H1 (cell line): ENCODE results near the gene KCTD16. TPM values are rescaled to one million over a fixed set of nuclear protein-coding genes. Genes with fewer than 3 reads are reported as not detected.

Experiments
- CTCF ChIA-PET: fragments of 300-600 bp; sonication (Branson Sonifier 250); formaldehyde crosslinking; loops from one replicate; lab custom pipeline; 2021; ENCODE audit not compliant: partially characterized antibody; lab: Charles Lee
- POLR2A ChIA-PET: fragments of 300-600 bp; sonication (Branson Sonifier 250); formaldehyde crosslinking; loops from one replicate; lab custom pipeline; 2021; ENCODE audit warnings: inconsistent platforms; ENCODE audit not compliant: partially characterized antibody; lab: Charles Lee
- DNase-seq, 2 experiments: peaks; one replicate each; pipeline versions ENCODE4 v3.0.0 to v3.0.0-alpha.2; 2010 to 2022; ENCODE audit warnings: low spot score in 2 of 2, low read depth in 1 of 2, mixed read lengths in 1 of 2
- FAIRE-seq: peaks from 2 replicates; lab custom pipeline; 2011; peaks lifted over from hg19 to GRCh38; lab: Jason Lieb, UNC
- H2AFZ ChIP-seq: 2 replicates; pipeline ENCODE4 v1.8.1; 2012; ENCODE audit warnings: low read length, inconsistent platforms
- H2AK5ac ChIP-seq: 2 replicates; pipeline ENCODE4 v1.6.1; 2013; ENCODE audit warnings: low read depth, low read length
- H2BK120ac ChIP-seq: replicated peaks from 2 replicates; pipeline ENCODE3; 2013; ENCODE audit warnings: low read depth, low read length, inconsistent platforms
- H2BK12ac ChIP-seq: 2 replicates; pipeline ENCODE4 v1.6.1; 2013; ENCODE audit warnings: low read depth, low read length
- H2BK15ac ChIP-seq: 2 replicates; pipeline ENCODE4 v1.6.1; 2013; ENCODE audit warnings: low read length
- H2BK20ac ChIP-seq: 2 replicates; pipeline ENCODE4 v1.6.1; 2013; ENCODE audit warnings: low read length
- H2BK5ac ChIP-seq: 2 replicates; pipeline ENCODE4 v1.6.1; 2013; ENCODE audit warnings: low read depth, low read length
- H3K14ac ChIP-seq: 2 replicates; pipeline ENCODE4 v1.6.1; 2013; ENCODE audit warnings: inconsistent platforms; ENCODE audit not compliant: insufficient read length
- H3K18ac ChIP-seq: 2 replicates; pipeline ENCODE4 v1.6.1; 2013; ENCODE audit warnings: low read length; ENCODE audit errors: extremely low read depth
- H3K23ac ChIP-seq: 2 replicates; pipeline ENCODE4 v1.6.1; 2013; ENCODE audit warnings: inconsistent platforms; ENCODE audit not compliant: insufficient read length
- H3K23me2 ChIP-seq: 2 replicates; pipeline ENCODE4 v1.6.1; 2013; ENCODE audit warnings: low read depth, low read length
- H3K27ac ChIP-seq: 2 replicates; pipeline ENCODE4 v1.6.1; 2011; ENCODE audit warnings: low read depth, low read length, inconsistent platforms
- H3K27me3 ChIP-seq, 4 experiments: replicated peaks in 1 of 4; 1 replicate in 1 of 4; 2 replicates in 3 of 4; pipeline versions ENCODE4 v1.6.1 to v1.8.1; 2011 to 2013; ENCODE audit warnings: low read length in 3 of 4, mild to moderate bottlenecking in 3 of 4, inconsistent platforms in 2 of 4, mixed read lengths in 2 of 4, moderate library complexity in 1 of 4; ENCODE audit not compliant: control insufficient read depth in 3 of 4, insufficient read depth in 3 of 4; ENCODE audit errors: extremely low read depth in 1 of 4
- H3K36me3 ChIP-seq, 4 experiments: 2 replicates each; pipeline versions ENCODE4 v1.6.1 to v1.8.1; 2011 to 2013; ENCODE audit warnings: mild to moderate bottlenecking in 4 of 4, low read length in 3 of 4, moderate library complexity in 2 of 4, control low read depth in 1 of 4, inconsistent platforms in 1 of 4; ENCODE audit not compliant: insufficient read depth in 4 of 4, control insufficient read depth in 2 of 4
- H3K4ac ChIP-seq: replicated peaks from 2 replicates; pipeline ENCODE3; 2013; ENCODE audit warnings: low read length, low read depth, mixed read lengths, inconsistent platforms; ENCODE audit not compliant: insufficient read length
- H3K4me1 ChIP-seq, 4 experiments: replicated peaks in 1 of 4; 1 replicate in 1 of 4; 2 replicates in 3 of 4; pipeline versions ENCODE4 v1.6.1 to v1.8.1; 2011 to 2013; ENCODE audit warnings: low read length in 3 of 4, inconsistent platforms in 2 of 4, mixed read lengths in 1 of 4; ENCODE audit not compliant: insufficient read depth in 4 of 4, control insufficient read depth in 3 of 4
- H3K4me2 ChIP-seq, 2 experiments: 2 replicates each; pipeline versions ENCODE4 v1.6.1 to v1.8.1; 2011 to 2013; ENCODE audit warnings: low read depth in 2 of 2, low read length in 2 of 2, control low read depth in 1 of 2, inconsistent platforms in 1 of 2, mild to moderate bottlenecking in 1 of 2; ENCODE audit not compliant: insufficient read depth in 1 of 2
- H3K4me3 ChIP-seq, 4 experiments: fragments of 200-600, 300-600 bp in 1 of 4; sonication (generic), shearing (Covaris generic), sonication (Bioruptor Twin) in 1 of 4; 2 replicates each; pipeline versions ENCODE4 v1.5.1 to v1.8.1; 2011 to 2016; ENCODE audit warnings: low read length in 4 of 4, low read depth in 3 of 4, control low read depth in 2 of 4, inconsistent platforms in 2 of 4, mild to moderate bottlenecking in 2 of 4, mixed read lengths in 1 of 4, moderate library complexity in 1 of 4; ENCODE audit not compliant: insufficient read depth in 2 of 4; ENCODE audit errors: extremely low read depth in 1 of 4
- H3K56ac ChIP-seq: replicated peaks from 2 replicates; pipeline ENCODE3; 2013; ENCODE audit warnings: low read depth, mild to moderate bottlenecking, mixed read lengths, low read length, inconsistent platforms; ENCODE audit not compliant: insufficient read length
- H3K79me1 ChIP-seq: 2 replicates; pipeline ENCODE4 v1.6.1; 2013; ENCODE audit warnings: low read depth, low read length, control low read depth
- H3K79me2 ChIP-seq, 2 experiments: 2 replicates each; pipeline versions ENCODE4 v1.6.1 to v1.8.1; 2012 to 2013; ENCODE audit warnings: low read length in 2 of 2, mild to moderate bottlenecking in 2 of 2, inconsistent platforms in 1 of 2; ENCODE audit not compliant: insufficient read depth in 2 of 2, control insufficient read depth in 1 of 2
- H3K9ac ChIP-seq, 4 experiments: replicated peaks in 1 of 4; 1 replicate in 1 of 4; 2 replicates in 3 of 4; pipeline versions ENCODE4 v1.6.1 to v1.8.1; 2011 to 2013; ENCODE audit warnings: low read depth in 3 of 4, low read length in 3 of 4, control low read depth in 2 of 4, mild to moderate bottlenecking in 2 of 4, moderate library complexity in 2 of 4, inconsistent platforms in 1 of 4; ENCODE audit errors: extremely low read depth in 1 of 4
- H3K9me3 ChIP-seq, 2 experiments: 2 replicates each; pipeline versions ENCODE4 v1.6.1 to v1.8.1; 2012 to 2013; ENCODE audit warnings: mild to moderate bottlenecking in 2 of 2, moderate library complexity in 2 of 2, control low read depth in 1 of 2, inconsistent platforms in 1 of 2, low read depth in 1 of 2, low read length in 1 of 2, mixed read lengths in 1 of 2; ENCODE audit not compliant: insufficient read depth in 2 of 2
- H4K20me1 ChIP-seq, 2 experiments: replicated peaks in 1 of 2; 2 replicates each; pipeline versions ENCODE3 to v1.8.1; 2011 to 2013; ENCODE audit warnings: inconsistent platforms in 2 of 2, low read length in 2 of 2, mild to moderate bottlenecking in 1 of 2; ENCODE audit not compliant: insufficient read depth in 2 of 2, control insufficient read depth in 1 of 2
- H4K5ac ChIP-seq: 2 replicates; pipeline ENCODE4 v1.6.1; 2013; ENCODE audit warnings: low read length, low read depth, mixed read lengths, inconsistent platforms; ENCODE audit not compliant: insufficient read length
- H4K8ac ChIP-seq: 2 replicates; pipeline ENCODE4 v1.8.0; 2013; ENCODE audit warnings: mild to moderate bottlenecking, moderate library complexity, low read length, inconsistent platforms; ENCODE audit not compliant: insufficient read depth; ENCODE audit errors: extremely low read depth
- H4K91ac ChIP-seq: replicated peaks from 2 replicates; pipeline ENCODE3; 2013; ENCODE audit warnings: low read length, mixed read lengths, inconsistent platforms; ENCODE audit not compliant: insufficient read length
- EGR1 ChIP-seq: IDR thresholded peaks from 2 replicates; pipeline ENCODE4 v1.6.1; 2011; ENCODE audit warnings: low read depth, low read length, borderline replicate concordance
- EP300 ChIP-seq, 2 experiments: IDR thresholded peaks; 1 replicate in 1 of 2; 2 replicates in 1 of 2; pipeline ENCODE4 v1.6.1; 2011 to 2012; ENCODE audit warnings: low read depth in 2 of 2, low read length in 2 of 2, mild to moderate bottlenecking in 2 of 2, borderline replicate concordance in 1 of 2, inconsistent platforms in 1 of 2, moderate library complexity in 1 of 2
- PHF8 ChIP-seq: fragments of 200-600 bp; sonication (generic); conservative IDR thresholded peaks from 2 replicates; pipeline ENCODE4 v1.7.1; 2012; ENCODE audit warnings: low read depth, mild to moderate bottlenecking, inconsistent platforms, low read length, moderate library complexity
- POLR2A ChIP-seq, 2 experiments: IDR thresholded peaks; 1 replicate in 1 of 2; 2 replicates in 1 of 2; pipeline ENCODE4 v1.6.1; 2011; ENCODE audit warnings: low read depth in 2 of 2, low read length in 2 of 2, mild to moderate bottlenecking in 2 of 2; ENCODE audit errors: control extremely low read depth in 1 of 2
- RAD21 ChIP-seq, 2 experiments: IDR thresholded peaks in 1 of 2; conservative IDR thresholded peaks in 1 of 2; 2 replicates each; pipeline ENCODE4 v1.6.1; 2011; ENCODE audit warnings: low read depth in 2 of 2, low read length in 2 of 2, improper control_type of control experiment in 1 of 2, inconsistent platforms in 1 of 2, mild to moderate bottlenecking in 1 of 2, moderate library complexity in 1 of 2
- RBBP5 ChIP-seq: IDR thresholded peaks from 2 replicates; pipeline ENCODE4 v1.7.1; 2012; ENCODE audit warnings: low read depth, mild to moderate bottlenecking, inconsistent platforms, low read length, moderate library complexity, borderline replicate concordance
- RXRA ChIP-seq: IDR thresholded peaks from 2 replicates; pipeline ENCODE4 v1.6.1; 2011; ENCODE audit warnings: low read depth, mild to moderate bottlenecking, low read length, moderate library complexity; ENCODE audit not compliant: insufficient read depth
- SUZ12 ChIP-seq: fragments of 200-600 bp; sonication (generic); IDR thresholded peaks from 2 replicates; pipeline ENCODE4 v1.6.1; 2012; ENCODE audit warnings: mild to moderate bottlenecking, inconsistent platforms, low read length, moderate library complexity, mixed read lengths
- WGBS, 2 experiments: shearing (Covaris generic) in 1 of 2; methylation state at CpG; one replicate each; pipeline versions ENCODE4 v1.1.6 to v1.1.7; 2013 to 2015; ENCODE audit warnings: low lambda C conversion rate in 2 of 2, mixed read lengths in 2 of 2, inconsistent platforms in 1 of 2, low coverage in 1 of 2, missing lambda C conversion rate in 1 of 2; ENCODE audit not compliant: insufficient replicate concordance in 2 of 2, insufficient coverage in 1 of 2, insufficient read length in 1 of 2; ENCODE audit errors: extremely low coverage in 1 of 2, missing lambda C conversion rate in 1 of 2; 5-methylcytosine and 5-hydroxymethylcytosine counted together
- polyA plus RNA-seq, 7 experiments: library from polyadenylated mRNA; depleted of rRNA in 3 of 7; stranded (reverse) in 5 of 7; unstranded in 2 of 7; fragments of >200 nt in 5 of 7; fragments of 200-250 nt in 2 of 7; gene quantifications; 1 replicate in 5 of 7; 2 replicates in 1 of 7; 4 replicates in 1 of 7; pipeline versions ENCODE4 v1.2.1 to v1.2.3, GENCODE V29; 2011 to 2013; ENCODE audit warnings: missing spikeins in 2 of 7, mixed read lengths in 2 of 7
- total RNA-seq: library from RNA; stranded (reverse); fragmentation: NEBNext Ultra II Directional; extraction: Animal tissue kit (Norgen Biotek cat#: 25700); gene quantifications from 2 replicates; pipeline ENCODE4 v1.2.1, GENCODE V29; 2021
- TF ChIP-seq, protein P1 (sequence below), 3 experiments: IDR thresholded peaks; 1 replicate in 2 of 3; 2 replicates in 1 of 3; pipeline versions ENCODE4 v1.5.1 to v1.6.1; 2011; ENCODE audit warnings: low read length in 3 of 3, mild to moderate bottlenecking in 3 of 3, inconsistent platforms in 2 of 3, low read depth in 1 of 3, moderate library complexity in 1 of 3; ENCODE audit not compliant: insufficient read depth in 1 of 3; ENCODE audit errors: control extremely low read depth in 1 of 3

The KCTD16 gene
- total and polyA plus RNA-seq, 2 of the 8 experiments (the other 6 are each of a cell fraction or from before 2014, with no cell fraction given) = 0.03 to 0.24 TPM

DNA sequence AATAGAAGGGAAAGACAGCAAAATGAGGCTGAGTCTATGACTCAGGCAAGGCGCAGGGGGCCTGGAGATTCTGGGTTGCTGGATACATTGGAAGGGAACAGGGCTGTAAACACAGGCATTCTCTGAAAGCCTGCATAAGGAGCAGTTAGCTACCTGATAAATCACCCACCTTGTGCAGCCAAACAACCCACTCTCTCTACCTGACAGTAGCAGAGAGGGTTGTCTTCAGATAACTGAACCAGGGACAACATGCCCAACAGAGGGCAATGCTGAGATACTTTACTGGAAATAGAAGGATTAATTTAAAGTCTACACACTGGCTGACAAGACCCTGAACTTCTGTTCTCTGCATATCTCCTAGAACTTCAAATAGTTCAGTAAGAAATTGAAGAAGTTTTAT lies 161.6 kb downstream of the KCTD16 start:
- Histone ChIP-seq H3K14ac (no peak overlapping the region), H4K91ac (no peak overlapping the region), H4K8ac (no peak overlapping the region), H3K4me2 (no peak overlapping the region), H2BK120ac (no peak overlapping the region), H2BK15ac (no peak overlapping the region), H3K9me3 (no peaks in the 10 kb centered on the region), H2AFZ (no peak overlapping the region), H3K23me2 (no peaks in the 10 kb centered on the region), H3K79me1 (no peaks in the 10 kb centered on the region), H3K27me3 (no peaks in the 10 kb centered on the region), H3K4me3 (no peak overlapping the region), H3K23ac (no peak overlapping the region), H3K4ac (no peak overlapping the region), H4K20me1 (no peaks in the 10 kb centered on the region), H3K27ac (no peak overlapping the region), H2BK12ac (no peak overlapping the region), H3K56ac (no peak overlapping the region), H3K36me3 (no peaks in the 10 kb centered on the region), H2BK20ac (no peak overlapping the region), H3K18ac (no peak overlapping the region), H3K79me2 (no peaks in the 10 kb centered on the region), H3K4me1 (no peaks in the 10 kb centered on the region), H2AK5ac (no peak overlapping the region), H4K5ac (no peak overlapping the region), H3K9ac (no peak overlapping the region), H2BK5ac (no peak overlapping the region)
- DNase-seq = no peak
- WGBS, 2 experiments = 63% methylated on average over 1 of the region's 1 CpG; no CpG with 5 or more reads in 1 of the 2 experiments
- ChIA-PET CTCF (interaction anchor here (0.6 to 8.3 kb wide), 13 partner anchors 12 to 128 kb away, joined by 3 to 70 read pairs (median 4); no protein-coding TSS in a partner anchor), POLR2A (no interaction called here)
- peak; percentile 77 for FAIRE-seq
- no peak for TF ChIP-seq SUZ12
- no peak for TF ChIP-seq EP300 (IDR thresholded peaks at IDR 0.05; ENCODE audit: borderline replicate concordance in 1 of 2, low read depth in 2 of 2, low read length in 2 of 2)
- TF ChIP-seq, protein P1, sequence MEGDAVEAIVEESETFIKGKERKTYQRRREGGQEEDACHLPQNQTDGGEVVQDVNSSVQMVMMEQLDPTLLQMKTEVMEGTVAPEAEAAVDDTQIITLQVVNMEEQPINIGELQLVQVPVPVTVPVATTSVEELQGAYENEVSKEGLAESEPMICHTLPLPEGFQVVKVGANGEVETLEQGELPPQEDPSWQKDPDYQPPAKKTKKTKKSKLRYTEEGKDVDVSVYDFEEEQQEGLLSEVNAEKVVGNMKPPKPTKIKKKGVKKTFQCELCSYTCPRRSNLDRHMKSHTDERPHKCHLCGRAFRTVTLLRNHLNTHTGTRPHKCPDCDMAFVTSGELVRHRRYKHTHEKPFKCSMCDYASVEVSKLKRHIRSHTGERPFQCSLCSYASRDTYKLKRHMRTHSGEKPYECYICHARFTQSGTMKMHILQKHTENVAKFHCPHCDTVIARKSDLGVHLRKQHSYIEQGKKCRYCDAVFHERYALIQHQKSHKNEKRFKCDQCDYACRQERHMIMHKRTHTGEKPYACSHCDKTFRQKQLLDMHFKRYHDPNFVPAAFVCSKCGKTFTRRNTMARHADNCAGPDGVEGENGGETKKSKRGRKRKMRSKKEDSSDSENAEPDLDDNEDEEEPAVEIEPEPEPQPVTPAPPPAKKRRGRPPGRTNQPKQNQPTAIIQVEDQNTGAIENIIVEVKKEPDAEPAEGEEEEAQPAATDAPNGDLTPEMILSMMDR (IDR thresholded peaks at IDR 0.05; ENCODE audit: control extremely low read depth in 1 of 3, insufficient read depth in 1 of 3, low read depth in 1 of 3, low read length in 3 of 3) = peak in 2 of 3 experiments; percentile 41 to 53; a peak in 3 of 4 replicates
- no peak for TF ChIP-seq RXRA
- no peak for TF ChIP-seq EGR1
- TF ChIP-seq PHF8 = no peak
- no peak for TF ChIP-seq RBBP5
- no peak for TF ChIP-seq POLR2A (IDR thresholded peaks at IDR 0.05; ENCODE audit: control extremely low read depth in 1 of 2, low read depth in 2 of 2, low read length in 2 of 2)
- peak; percentile 48 to 70; a peak in 3 of 4 replicates for TF ChIP-seq RAD21 (IDR thresholded peaks at IDR 0.05 in 1 of 2, conservative IDR thresholded peaks at IDR 0.05 in 1 of 2; ENCODE audit: low read depth in 2 of 2, low read length in 2 of 2)
